Skin epidermis (tissue), 12 donors: ENCODE results near the gene MYOZ2.

Source experiments
- H3K27ac ChIP-seq, 21 experiments: fragments of 200-600 bp; sonication (generic) in 11 of 21; one replicate each; pipeline ENCODE4 v1.5.0; 2020; ENCODE audit warnings: mild to moderate bottlenecking in 3 of 21, inconsistent platforms in 2 of 21, moderate library complexity in 2 of 21
- H3K4me3 ChIP-seq, 7 experiments: fragments of 200-600 bp; sonication (generic) in 2 of 7; one replicate each; pipeline ENCODE4 v1.5.0; 2020; ENCODE audit warnings: inconsistent platforms in 2 of 7, mild to moderate bottlenecking in 2 of 7, moderate library complexity in 1 of 7

Gene MYOZ2

DNA sequence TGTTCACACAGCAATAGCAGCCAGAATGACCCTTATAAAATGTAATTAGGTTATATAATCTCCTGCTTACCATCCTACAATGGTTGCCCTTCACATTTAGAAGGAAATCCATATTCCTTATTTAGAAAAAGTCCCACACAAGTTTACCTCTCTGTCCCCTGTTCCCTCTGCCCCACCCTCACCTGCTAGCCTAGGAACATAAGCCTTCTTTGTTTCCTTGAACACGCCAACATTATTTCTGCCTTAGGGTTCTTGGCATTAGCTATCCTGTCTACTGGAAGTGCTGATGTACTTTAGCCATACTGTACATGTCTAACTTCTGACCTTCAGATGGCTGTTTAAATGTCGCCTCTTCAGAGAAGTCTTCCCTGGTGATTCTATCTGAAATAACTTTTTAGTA lies 48.5 kb downstream of the MYOZ2 start:
- Histone ChIP-seq H3K4me3 (no peak overlapping the region), H3K27ac (no peak overlapping the region)

DNA sequence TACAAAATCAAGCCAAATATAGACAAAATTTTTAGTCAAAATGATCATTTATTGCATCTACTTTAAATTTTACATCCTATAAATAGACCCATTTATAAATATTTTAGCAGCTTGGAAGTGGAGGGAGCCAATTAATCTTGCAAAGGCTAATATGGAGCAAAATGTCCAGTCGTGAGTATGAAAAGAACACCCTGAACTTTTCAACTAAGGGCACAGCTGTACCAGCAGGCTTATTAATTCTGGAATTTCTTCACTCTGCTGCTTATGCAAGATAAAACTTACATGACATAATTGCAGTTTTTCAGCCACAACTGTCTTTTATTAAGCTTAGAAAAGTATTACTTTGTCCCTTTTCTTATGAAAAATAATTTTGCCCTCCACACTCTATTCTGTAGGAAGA lies 54.0 kb downstream of the MYOZ2 start:
- H3K27ac ChIP-seq = no peak overlapping the region

DNA sequence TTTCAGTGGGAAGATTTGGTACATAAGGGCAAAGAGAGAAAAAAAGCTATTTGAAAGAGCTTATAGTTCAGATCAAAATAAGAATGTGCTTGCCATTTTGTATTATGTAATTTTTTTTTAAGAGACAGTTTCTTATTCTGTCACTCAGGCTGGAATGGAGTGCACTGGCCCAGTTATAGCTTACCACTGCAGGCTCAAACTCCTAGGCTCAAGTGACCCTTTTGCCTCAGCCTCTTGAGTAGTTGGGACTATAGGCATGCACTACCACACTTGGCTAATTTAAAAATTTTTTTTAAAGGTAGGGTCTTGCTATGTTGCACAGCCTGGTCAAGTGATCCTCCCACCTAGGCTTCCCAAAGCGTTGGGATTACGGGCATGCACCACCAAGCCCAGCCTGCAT lies 54.7 kb downstream of the MYOZ2 start:
- H3K27ac ChIP-seq = no peak overlapping the region
- H3K4me3 ChIP-seq = no peak overlapping the region

More for the DNA sequence above, 54.0 kb downstream of the MYOZ2 start:
- H3K4me3 ChIP-seq = no peak overlapping the region

DNA sequence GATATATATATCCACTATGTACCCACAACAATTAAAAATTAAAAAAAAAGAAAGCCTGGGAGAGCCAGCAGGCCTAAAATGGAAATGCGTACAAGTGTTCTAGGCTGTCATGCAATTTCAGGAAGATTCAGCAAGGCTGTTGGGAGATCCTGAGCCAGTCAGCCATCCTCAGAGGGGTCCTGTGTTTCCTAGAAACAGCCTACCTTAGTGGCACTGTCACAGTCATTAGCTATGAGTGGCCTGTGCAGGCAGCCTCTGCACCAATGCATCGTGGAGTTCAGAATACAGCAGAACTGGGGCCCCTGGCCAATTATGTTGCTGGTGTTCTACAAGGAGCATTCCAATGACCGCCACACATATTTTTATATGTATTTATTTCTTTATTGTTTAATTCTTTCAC lies 55.9 kb downstream of the MYOZ2 start:
- H3K27ac ChIP-seq = no peak overlapping the region
- H3K4me3 ChIP-seq = no peak overlapping the region

DNA sequence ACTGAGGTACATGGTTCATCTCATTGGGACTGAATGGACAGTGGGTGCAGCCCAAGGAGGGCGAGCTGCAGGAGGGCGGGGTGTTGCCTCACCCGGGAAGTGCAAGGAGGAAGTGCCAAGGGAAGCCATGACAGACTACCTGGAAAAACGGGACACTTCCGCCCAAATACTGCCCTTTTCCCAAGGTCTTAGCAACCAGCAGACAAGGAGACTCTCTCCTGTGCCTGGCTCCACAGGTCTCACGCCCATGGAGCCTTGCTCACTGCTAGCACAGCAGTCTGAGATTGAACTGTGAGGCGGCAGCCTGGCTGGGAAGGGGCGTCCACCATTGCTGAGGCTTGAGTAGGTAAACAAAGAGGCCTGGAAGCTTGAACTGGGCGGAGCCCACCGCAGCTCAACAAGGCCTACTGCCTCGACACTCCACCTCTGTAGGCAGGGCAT lies 62.2 kb downstream of the MYOZ2 start:
- H3K4me3 ChIP-seq = no peak overlapping the region
- H3K27ac ChIP-seq = no peak overlapping the region

DNA sequence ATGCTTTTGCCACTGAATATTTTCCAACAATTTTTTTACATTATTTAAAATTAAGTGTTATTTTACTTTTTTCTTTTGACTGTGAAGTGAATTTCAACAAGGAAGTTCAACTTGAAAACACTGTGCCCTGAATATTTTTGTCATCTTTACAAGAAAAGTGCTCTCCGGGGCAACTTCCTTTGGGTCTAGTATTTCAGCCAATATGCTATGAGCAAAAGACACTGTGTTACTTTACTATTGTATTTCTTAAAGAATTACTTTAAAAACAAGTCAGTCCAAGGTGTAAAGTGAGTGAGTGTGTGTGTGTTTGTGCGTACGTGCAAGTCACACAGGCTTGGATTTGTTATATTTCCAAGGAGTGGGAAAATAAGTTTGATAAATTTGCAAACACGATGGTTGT lies 69.3 kb downstream of the MYOZ2 start:
- Histone ChIP-seq H3K27ac (peak overlapping the region in 3 of 21 experiments; percentile 1 to 68 (median 31)), H3K4me3 (no peak overlapping the region)

DNA sequence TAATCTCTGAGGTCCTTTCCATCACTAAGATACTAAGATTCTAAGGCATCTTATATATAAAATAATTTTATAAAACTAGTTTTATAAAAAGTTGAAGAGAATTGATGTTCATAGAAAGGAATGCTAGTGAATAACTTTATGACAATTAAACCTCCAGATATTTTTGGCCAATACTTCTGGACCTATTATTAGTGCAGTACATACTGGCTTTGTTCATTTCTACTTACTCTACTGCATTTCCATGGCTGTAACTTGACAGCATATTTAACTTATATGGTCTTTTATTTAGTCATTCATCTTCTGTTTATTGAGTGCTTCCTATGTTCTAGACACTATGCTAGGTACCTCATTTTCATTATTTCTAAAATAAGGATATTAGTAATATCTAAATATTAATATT lies 70.1 kb downstream of the MYOZ2 start:
- Histone ChIP-seq H3K27ac (peak overlapping the region in 1 of 21 experiments; percentile 12), H3K4me3 (no peak overlapping the region)

DNA sequence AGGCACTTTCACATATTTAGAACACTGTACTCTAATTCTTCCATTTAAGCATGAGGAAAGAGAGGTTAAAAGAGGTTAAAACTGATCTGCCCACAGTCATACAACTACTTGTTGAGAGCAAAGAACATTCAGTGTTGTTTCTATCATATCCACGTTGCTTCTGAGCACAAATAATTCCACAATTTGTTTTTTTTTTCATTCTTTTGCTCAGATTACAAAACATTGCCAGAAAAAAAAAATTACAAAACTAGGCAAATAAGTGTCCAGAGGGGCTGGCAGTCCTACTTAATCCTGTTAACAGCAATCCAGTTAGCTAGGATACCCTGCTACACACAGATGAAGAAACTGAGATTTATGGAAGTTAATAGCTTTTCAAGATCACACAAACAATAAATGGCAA lies 70.5 kb downstream of the MYOZ2 start:
- Histone ChIP-seq H3K4me3 (no peak overlapping the region), H3K27ac (peak overlapping the region in 3 of 21 experiments; percentile 12 to 46 (median 17))

DNA sequence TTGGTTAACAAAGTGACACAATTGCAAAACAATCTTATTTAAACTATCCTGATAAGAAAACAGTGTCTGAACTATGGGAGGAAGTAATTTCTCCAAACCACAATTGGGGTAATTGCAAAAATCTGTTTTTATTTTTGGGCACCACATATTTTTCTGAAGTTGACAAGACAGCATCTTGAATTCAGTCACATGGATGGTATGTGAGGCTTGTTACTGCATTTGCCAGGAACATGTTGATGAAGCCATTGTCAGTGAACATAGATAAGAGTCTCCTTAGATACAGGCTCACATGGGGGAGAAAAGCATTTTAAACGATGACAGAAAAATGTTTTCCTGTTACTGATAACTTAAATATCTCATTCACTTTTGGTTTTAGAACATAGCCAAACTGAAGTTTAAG lies 71.4 kb downstream of the MYOZ2 start:
- Histone ChIP-seq H3K27ac (peak overlapping the region in 1 of 21 experiments; percentile 12), H3K4me3 (no peak overlapping the region)

DNA sequence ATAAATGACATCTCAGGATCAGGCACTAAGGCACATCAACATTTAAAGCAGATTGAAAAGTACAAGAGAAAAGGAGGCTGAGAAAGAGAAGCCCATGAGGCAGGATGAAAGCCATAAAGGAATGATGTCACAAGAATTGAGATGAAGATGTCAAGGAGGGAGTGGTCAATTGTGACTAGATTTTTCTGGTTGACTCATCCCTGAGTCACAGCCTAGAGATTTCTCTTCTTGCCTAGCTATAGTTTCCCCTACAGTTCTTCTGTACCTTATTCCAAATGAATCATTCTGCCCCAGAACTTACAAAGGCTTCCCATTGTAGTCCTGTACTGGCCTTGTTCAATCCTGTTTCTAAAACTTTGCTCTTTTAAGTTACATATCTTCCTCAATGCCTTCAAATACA lies 73.4 kb downstream of the MYOZ2 start:
- H3K27ac ChIP-seq = peak overlapping the region in 11 of 21 experiments; percentile 0 to 73 (median 52)
- H3K4me3 ChIP-seq = no peak overlapping the region

DNA sequence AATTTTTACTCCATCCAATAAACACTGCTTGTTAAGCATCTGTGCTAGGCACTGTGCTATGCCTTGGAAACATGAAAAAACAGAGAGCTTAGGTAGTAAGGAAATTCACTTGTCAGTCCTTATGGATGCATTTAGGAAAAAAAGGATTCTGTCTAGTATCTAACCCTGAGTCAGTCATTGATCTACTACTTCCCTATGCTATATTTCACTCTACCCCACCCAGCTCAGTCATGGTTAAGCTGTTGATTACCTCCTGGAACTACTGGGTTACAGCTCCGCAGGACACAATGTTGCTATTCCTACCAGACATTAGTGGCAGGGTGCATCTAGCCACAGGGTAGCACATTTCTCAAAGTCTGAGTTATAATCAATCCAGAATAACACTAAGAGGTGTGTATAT lies 74.0 kb downstream of the MYOZ2 start:
- no peak overlapping the region for H3K4me3 ChIP-seq
- H3K27ac ChIP-seq = peak overlapping the region in 11 of 21 experiments; percentile 0 to 73 (median 47)

DNA sequence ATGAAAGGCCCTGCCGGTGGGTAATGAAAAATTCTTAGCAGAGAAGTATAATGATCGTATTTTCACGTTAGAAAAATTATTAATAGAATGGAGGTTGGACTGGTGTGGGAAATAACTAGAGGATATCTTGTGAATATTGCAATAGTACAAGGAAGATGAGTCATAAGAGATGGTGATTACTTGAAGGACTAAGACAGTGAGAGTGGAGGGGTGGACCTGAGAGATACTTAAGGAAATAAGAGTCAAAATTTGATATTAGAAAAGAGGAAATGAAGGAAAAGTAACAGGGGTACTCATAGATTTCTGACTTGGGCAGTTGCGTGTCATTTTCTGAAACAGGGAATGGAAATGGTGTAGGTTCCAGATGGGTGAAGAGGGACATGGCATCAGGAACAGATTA lies 75.1 kb downstream of the MYOZ2 start:
- peak overlapping the region in 3 of 21 experiments; percentile 6 to 93 (median 88) for H3K27ac ChIP-seq
- no peak overlapping the region for H3K4me3 ChIP-seq

DNA sequence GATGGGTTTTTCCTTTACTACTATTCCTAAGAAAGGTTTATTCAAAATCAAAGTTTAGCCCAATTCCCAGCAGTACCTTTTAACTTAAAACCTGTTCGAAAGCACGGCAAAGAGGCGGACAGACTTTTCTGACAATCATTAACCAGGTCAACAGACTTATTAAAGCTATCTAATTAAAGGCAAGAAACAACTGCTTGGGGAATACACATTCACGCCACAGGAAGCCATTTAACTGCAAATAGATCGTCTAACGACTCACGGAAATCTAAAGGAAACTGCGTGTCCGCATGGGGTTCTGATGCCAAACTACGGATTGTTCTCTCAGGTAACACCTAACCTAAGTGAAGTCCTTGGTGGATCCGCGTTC lies 76.2 kb downstream of the MYOZ2 start:
- peak overlapping the region in 20 of 21 experiments; percentile 75 to 97 (median 92) for H3K27ac ChIP-seq
- peak overlapping the region; percentile 72 to 95 (median 85) for H3K4me3 ChIP-seq

DNA sequence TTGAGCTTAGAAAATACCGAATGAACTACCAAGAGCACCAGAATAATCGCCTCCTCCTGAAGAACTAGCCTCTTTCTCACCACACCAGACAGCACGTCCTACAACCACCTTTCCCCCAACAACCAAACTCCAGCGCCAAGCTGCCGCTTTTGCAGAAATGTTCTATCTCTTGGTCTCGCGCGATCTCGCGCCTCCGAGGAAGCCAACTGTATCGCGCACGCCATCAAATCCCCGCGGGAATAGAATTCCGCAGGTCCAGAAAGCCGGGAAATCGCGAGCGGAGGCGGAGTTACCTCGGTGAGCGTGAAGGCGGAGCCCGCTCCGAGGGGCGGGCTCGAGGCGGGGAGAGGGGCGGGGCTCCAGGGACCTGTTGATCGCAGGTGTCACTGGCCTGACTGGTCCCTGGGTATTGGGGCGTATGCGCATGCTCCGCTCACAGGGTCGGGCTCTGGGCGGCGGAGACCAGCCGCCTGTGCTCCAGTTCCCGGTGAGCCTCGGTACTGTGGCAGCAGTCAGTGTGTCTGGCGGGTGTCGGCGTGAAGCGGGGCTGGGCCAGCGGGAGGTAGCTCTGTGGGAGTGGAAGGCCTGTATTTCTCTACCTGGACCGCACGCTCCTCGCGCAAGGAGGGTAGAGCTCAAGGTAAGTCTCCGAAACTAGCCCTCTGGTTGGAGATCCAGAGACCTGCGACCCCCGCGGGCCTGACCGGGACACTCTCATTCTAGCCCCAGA lies 76.8 kb downstream of the MYOZ2 start, which contains the start of gene USP53:
USP53 (plus strand) TSS at position 480 of the 730 bp plus-strand sequence. CDS start 27,047 bp downstream, outside the sequence.
- Histone ChIP-seq H3K4me3 (peak within 1 kb of the TSS; percentile 72 to 95 (median 85)), H3K27ac (peak within 1 kb of the TSS; percentile 75 to 97 (median 92))

DNA sequence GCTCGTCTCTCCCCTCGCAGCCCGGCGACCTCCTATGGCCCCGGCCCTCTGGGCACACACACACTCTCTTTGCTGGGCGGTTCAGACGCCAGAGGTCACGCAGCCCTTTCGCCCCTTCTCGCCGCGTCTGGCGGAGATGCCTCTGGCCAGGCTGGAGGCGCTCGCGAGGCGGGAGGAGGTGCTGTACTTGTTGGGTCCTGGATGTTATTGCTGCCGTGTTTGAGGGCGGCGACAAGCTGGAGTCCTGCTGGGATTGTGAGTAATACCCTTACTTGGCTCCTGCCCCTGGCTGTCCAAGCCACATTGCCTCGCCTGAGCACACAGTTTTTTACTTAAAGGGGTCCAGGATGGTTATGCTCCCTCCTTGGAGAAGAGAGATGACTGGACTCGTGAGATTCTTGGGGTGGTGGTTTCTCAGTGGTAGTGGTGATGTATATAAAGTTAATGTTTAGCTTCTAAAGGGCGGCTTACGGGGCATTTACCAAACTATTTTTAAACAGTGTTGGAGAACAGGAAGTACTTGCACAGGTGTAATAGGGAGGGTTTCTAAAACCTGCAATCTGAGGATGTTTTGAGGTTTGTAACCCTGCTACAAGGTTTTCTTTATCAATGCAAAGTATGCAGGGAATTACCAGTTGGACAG lies 77.5 kb downstream of the MYOZ2 start:
- peak overlapping the region; percentile 75 to 97 (median 92) for H3K27ac ChIP-seq
- peak overlapping the region; percentile 72 to 95 (median 85) for H3K4me3 ChIP-seq

DNA sequence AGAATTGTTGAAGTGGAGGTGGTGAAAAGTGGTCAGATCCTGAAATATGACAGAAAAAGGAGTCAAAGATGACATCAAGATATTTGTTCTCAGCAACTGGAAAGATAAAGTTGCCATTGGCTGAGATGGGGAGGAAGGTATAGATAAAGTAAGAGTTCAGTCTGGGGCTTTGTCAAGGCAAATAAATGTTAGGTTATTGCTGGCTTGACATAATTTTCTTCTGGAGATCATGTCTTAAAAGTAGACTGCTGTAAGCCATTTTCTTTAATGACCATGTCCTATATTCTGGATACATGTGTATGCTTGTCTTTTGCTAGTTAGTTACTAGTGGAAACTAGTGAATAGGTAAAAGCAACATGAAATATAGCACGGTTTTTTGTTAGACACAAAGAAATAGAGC lies 82.5 kb downstream of the MYOZ2 start:
- Histone ChIP-seq H3K4me3 (no peak overlapping the region), H3K27ac (no peak overlapping the region)

DNA sequence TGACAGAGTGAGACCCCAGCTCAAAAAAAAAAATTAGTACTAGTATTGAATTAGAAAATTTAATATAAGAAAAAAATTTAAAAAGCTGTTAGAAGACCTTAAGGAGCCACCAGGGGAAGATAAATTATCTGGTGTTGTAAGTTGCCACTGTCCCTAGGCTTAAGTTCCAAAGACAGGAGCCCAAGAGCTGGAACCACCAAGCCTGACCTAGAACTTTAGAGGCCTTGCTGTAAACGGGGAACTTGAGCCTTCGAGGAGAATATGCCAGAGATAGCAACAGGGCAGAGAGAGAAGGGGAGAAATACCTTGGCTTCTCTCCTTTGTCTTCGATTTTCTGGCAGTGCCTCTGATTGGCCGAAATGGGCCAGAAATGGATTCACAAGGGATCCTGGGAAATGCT lies 85.8 kb downstream of the MYOZ2 start:
- no peak overlapping the region for H3K4me3 ChIP-seq

DNA sequence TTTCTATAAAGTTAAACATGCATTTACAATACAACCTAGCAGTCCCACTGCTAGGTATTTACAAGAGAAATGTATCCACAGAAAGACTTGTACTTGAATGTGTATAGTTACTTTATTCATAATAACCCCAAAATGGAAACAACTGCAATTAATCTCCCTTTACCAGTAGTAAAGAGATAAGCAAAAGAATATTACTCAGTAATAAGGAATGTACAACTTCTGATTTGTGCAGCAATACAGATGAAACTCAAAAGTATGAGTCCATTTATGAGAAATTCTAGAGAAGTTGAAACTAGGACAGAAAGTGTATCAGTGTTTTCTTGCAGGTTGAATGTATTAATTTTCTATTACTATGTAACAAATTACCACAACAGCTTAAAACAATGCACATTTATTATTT lies 92.1 kb downstream of the MYOZ2 start:
- Histone ChIP-seq H3K27ac (no peak overlapping the region), H3K4me3 (no peak overlapping the region)

More for the DNA sequence above, 85.8 kb downstream of the MYOZ2 start:
- no peak overlapping the region for H3K27ac ChIP-seq

DNA sequence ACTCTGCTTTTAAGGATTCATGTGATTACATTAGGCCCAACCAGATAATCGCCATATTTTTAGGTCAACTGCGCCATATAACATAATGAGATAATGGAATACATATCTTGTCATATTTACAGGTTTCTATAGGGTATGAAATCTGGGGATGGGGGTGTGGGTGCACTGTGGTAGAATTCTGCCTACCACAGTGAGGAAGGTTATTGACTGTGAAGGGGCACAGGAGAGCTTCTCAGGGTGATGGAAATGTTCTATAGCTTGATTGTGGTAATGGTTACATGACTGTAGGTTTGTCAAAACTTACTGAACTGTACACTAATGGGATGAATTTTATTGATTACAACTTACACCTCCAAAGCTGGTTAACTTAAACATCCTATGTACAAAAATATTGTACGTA lies 92.8 kb downstream of the MYOZ2 start:
- no peak overlapping the region for H3K4me3 ChIP-seq
- no peak overlapping the region for H3K27ac ChIP-seq

DNA sequence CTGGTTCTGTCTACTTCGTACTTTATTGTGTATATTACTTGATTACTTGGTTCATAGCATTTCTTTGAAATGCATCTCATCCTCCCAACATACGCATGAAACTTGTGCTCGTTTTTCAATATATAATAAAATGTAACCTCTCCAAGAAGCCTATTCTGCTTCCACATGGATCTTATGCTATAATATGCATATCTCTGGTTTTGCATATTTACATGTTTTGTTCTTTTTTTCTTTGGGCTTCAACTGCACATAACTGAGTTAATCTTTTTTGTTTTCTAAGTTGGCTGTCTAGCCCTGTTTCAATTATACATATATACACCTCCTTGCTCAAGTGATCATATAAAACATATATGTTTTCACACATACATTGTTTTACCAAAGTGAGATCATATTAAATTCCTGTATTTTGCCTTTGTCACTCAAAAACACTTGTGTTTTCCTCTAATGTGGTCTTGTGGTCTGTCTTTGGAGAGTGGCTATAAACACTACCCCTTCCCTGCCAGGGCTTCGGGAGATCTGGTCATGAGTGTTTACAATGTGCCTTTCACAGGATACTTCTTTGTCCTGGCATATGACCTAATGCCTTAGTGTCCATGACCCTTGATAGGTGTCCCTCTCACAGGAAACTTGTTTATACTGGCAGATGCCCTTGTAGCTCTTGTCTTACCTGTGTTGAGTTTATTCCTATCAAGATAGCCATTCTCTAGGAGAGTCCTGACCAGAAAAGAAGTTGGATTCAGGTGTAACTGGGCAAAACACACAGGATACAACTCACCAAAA lies 94.5 kb downstream of the MYOZ2 start:
- Histone ChIP-seq H3K4me3 (no peak overlapping the region), H3K27ac (no peak overlapping the region)
